HG03045 (cell line): ENCODE data around the gene VRTN.
"Not testable (repeated sequence)": the region's sequence is repeated elsewhere in the genome, so short reads cannot be mapped to it uniquely, and the experiment has no call there.

Experiments
- ATAC-seq: cut with Tn5 transposase; IDR thresholded peaks from one replicate; pipeline ENCODE4 v1.9.1; 2021; ENCODE audit warnings: mild to moderate bottlenecking, moderate library complexity; ENCODE audit not compliant: unreplicated experiment

The VRTN gene, protein sequence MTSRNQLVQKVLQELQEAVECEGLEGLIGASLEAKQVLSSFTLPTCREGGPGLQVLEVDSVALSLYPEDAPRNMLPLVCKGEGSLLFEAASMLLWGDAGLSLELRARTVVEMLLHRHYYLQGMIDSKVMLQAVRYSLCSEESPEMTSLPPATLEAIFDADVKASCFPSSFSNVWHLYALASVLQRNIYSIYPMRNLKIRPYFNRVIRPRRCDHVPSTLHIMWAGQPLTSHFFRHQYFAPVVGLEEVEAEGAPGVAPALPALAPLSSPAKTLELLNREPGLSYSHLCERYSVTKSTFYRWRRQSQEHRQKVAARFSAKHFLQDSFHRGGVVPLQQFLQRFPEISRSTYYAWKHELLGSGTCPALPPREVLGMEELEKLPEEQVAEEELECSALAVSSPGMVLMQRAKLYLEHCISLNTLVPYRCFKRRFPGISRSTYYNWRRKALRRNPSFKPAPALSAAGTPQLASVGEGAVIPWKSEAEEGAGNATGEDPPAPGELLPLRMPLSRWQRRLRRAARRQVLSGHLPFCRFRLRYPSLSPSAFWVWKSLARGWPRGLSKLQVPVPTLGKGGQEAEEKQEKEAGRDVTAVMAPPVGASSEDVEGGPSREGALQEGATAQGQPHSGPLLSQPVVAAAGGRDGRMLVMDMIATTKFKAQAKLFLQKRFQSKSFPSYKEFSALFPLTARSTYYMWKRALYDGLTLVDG

GRCh38 chr14:74348241-74348734 is at the start of gene VRTN:
Gene VRTN (plus strand): TSS chr14:74348471. CDS start chr14:74356784, 8,313 bp downstream.
- ATAC-seq = no peak

GRCh38 chr14:74299061-74299545 is 49.2 kb upstream of the VRTN start:
- ATAC-seq = no peak

DNA sequence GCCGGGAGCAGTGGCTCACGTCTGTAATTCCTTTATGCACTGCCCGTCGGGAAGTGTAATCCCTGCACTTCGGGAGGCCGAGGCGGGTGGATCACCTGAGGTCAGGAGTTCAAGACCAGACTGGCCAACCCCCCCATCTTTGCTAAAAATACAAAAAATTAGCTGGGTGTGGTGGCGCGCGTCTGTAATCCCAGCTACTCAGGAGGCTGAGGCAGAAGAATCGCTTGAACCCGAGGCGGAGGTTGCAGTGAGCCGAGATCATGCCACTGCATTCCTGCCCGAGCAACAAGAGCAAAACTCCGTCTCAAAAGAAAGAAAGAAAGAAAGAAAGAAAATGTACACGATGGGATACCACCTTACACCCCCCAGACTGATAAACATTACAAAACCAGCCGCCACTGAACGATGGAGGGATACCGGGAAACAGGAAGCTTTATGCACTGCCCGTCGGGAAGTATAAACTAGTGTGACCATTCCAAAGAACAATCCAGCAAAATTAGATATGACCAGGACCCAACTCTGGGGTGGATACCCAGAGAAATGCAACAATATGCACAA is 46.6 kb upstream of the VRTN start:
- no peak for ATAC-seq

- ATAC-seq = peak; percentile 1
Observed at GRCh38 chr14:74302152-74302628, 46.1 kb upstream of the VRTN start.

GRCh38 chr14:74302634-74303569 is 45.4 kb upstream of the VRTN start, which contains the start of gene ABCD4:
Gene ABCD4 (minus strand): TSS chr14:74302934. CDS start chr14:74302912, 22 bp downstream.
- ATAC-seq = peak; percentile 99

- ATAC-seq = no peak
Observed at GRCh38 chr14:74308695-74309094, 39.6 kb upstream of the VRTN start.

DNA sequence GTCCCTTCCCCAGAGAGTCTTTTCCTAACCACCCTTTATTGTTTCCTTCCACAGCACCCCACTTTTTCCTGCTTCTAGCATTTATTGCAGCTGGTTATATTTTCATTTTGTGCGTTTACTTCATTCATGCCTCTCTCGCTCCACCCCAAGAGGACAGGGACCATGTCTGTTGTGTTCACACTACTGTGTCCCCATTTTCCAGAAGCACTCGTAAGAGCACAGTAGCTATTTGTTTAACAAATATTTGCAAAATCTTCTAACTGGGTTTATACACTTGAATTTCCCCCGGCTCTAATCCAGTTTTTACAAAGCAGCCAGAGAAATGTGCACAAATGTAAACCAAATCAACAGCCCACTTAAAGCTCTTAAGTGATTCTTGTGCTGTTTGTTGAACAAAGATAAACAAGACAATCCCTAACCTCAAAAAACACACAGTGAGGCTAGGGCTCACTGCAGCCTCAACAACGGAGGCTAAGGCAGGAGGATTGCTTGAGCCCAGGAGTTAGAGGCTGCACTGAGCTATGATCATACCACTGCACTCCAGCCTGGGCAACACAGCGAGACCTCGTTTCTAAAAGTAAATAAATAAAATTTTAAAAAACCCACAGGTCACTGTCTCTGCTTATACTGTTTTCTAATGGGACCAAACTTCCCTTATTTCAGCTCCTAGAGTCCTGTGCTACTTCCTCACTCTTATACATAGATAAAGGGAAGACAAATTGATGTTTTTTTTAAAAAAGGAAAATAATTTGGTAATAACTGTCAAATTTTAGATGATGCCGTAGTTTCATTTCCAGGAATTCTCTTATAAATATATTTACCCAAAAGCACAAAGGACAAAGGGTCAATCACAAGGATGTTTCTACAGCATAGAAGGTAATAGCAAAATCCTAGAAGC is 38.9 kb upstream of the VRTN start:
- ATAC-seq = no peak

DNA sequence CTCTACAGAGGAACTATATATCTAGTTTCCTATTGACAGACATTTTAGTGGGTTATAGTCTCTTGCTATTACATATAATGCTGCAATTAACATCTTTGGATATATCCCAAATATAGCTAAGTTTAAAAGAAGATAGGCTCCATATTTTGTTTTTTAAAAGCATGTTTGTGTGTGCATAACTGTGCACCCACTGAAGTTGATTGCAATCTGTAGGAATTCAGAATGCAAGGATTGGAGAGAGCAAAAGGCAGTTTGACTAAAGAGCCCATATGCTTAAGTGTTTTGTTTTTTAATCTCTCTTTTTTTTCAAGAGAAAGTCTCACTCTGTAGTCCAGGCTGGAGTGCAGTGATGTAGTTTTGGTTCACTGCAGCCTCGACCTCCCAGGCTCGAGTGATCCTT is 36.1 kb upstream of the VRTN start:
- ATAC-seq = no peak

GRCh38 chr14:74313601-74314000 is 34.7 kb upstream of the VRTN start:
- ATAC-seq = no peak

DNA sequence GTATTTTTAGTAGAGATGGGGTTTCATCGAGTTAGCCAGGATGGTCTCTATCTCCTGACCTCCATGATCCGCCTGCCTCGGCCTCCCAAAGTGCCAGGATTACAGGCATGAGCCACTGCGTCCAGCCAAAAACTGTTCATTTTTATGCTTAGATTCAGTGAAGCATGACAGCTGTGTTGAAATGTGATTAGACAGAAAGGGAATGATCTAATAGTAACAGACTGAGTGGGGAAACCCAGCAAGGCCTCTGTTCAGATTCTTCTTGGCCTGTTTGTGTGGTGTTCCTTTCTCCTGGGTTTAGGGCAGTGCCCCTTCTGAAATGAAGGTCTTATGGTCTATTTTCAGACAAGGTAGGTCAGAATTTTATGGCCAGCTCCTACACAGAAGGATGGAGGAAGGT is 33.7 kb upstream of the VRTN start:
- no peak for ATAC-seq

DNA sequence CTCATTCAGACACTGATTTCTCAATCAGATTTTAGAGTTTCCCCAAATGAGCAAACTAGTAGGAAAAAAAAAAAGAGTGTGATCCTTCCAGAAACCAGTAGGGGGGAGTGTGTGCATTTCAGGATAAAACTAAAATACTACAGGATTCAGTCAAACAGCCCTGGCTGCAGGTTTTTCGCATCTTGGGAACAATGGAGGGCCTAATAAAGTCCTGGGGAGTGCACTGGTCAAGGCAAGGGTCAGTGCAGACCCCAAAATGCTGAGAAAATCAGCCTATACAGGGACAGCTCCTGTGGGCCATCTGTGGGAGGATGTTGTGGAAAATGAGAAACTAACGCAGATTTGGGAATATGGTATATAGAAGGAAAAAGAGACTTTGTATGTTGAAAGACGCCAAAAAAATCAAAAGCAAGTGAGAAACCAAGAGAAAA is 23.3 kb upstream of the VRTN start:
- no peak for ATAC-seq

DNA sequence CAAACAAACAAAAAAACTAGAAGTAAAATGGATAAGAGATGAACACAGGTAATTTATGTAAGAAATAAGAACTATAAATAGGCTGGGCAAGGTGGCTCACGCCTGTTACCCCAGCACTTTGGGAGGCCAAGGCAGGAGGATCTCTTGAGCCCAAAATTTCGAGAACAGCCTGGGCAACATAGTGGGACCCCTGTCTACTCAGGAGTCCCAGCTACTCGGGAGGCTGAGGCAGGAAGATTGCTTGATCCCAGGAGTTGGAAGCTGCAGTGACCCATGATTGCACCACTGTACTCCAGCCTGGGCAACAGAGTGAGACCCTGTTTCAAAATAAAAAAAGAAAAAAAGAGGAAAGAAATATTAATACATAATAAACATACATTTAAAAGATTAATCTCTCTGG is 22.8 kb upstream of the VRTN start:
- ATAC-seq = no peak

GRCh38 chr14:74326369-74327152 is 21.7 kb upstream of the VRTN start:
- no peak for ATAC-seq

GRCh38 chr14:74329950-74330552 is 18.2 kb upstream of the VRTN start:
- not testable (repeated sequence) for ATAC-seq

GRCh38 chr14:74333909-74334308 is 14.4 kb upstream of the VRTN start:
- ATAC-seq = no peak

GRCh38 chr14:74346341-74346740 is 1.9 kb upstream of the VRTN start:
- no peak for ATAC-seq

DNA sequence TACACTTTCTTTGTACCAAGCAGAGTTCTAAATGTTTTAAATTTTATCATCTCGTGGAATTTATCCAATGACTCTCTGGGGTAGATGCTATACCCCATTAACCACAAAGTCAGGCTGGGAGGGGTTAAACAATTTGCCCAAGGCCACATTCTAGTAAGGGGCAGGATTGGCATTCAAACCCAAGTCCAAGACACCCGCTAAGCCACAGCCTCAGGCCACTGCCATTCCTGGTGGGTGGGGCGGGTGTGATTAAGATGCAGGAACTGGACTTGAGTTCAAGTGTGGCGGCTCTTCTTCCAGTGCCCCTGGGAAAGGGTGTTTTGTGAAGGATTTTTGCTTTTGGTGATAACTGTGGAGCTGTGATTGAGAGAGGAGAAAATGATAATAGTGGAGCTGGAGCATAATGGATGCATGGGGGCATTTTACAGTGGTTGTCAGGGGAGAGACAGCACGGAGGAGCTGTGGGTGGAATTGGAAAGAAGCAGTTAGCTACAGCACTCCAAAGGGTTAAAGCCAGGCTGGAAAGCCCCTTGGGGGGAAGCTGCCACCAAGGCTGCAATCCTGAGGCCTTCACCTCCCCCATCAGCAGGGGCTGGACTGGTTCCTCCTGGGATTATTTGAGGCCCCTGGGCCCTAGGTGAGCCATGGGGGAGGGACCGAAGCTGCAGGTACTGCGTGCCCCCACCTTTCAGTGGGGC is 1.0 kb upstream of the VRTN start:
- no peak for ATAC-seq

GRCh38 chr14:74347795-74348100 is 523 bp upstream of the VRTN start:
- no peak for ATAC-seq
